Measurements from ENCODE around the gene CABLES2.

The CABLES2 gene

GRCh38 chr20:62382306-62383198 lies 24.5 kb downstream of the CABLES2 start:
- DNase-seq (ENCODE audit: low read depth in 2 of 2) = peak; percentile 78 to 79
- TF ChIP-seq CTCF (IDR thresholded peaks at IDR 0.05; ENCODE audit: low read depth, low read length) = peak; percentile 97
- H3K4me3 ChIP-seq (replicated peaks in 1 of 2; ENCODE audit: low read depth in 2 of 2, low read length in 2 of 2) = no peak overlapping the region

- H3K4me3 ChIP-seq (replicated peaks in 1 of 2; ENCODE audit: low read depth in 2 of 2, low read length in 2 of 2) = no peak overlapping the region
- no peak for DNase-seq (ENCODE audit: low read depth in 2 of 2)
- TF ChIP-seq CTCF (IDR thresholded peaks at IDR 0.05; ENCODE audit: low read depth, low read length) = no peak
Measured at GRCh38 chr20:62381842-62382241, 25.2 kb downstream of the CABLES2 start.

GRCh38 chr20:62381202-62381797 lies 25.8 kb downstream of the CABLES2 start:
- DNase-seq (ENCODE audit: low read depth in 2 of 2) = peak; percentile 51 to 94
- no peak overlapping the region for H3K4me3 ChIP-seq (replicated peaks in 1 of 2; ENCODE audit: low read depth in 2 of 2, low read length in 2 of 2)
- no peak for TF ChIP-seq CTCF (IDR thresholded peaks at IDR 0.05; ENCODE audit: low read depth, low read length)

- TF ChIP-seq CTCF (IDR thresholded peaks at IDR 0.05; ENCODE audit: low read depth, low read length) = no peak
- no peak for DNase-seq (ENCODE audit: low read depth in 2 of 2)
- no peak overlapping the region for H3K4me3 ChIP-seq (replicated peaks in 1 of 2; ENCODE audit: low read depth in 2 of 2, low read length in 2 of 2)
Measured at GRCh38 chr20:62378215-62378614, 28.9 kb downstream of the CABLES2 start.

GRCh38 chr20:62377615-62378178 lies 29.4 kb downstream of the CABLES2 start:
- no peak for TF ChIP-seq CTCF (IDR thresholded peaks at IDR 0.05; ENCODE audit: low read depth, low read length)
- no peak for DNase-seq (ENCODE audit: low read depth in 2 of 2)
- H3K4me3 ChIP-seq (replicated peaks in 1 of 2; ENCODE audit: low read depth in 2 of 2, low read length in 2 of 2) = no peak overlapping the region

- no peak for DNase-seq (ENCODE audit: low read depth in 2 of 2)
- H3K4me3 ChIP-seq (replicated peaks in 1 of 2; ENCODE audit: low read depth in 2 of 2, low read length in 2 of 2) = no peak overlapping the region
- no peak for TF ChIP-seq CTCF (IDR thresholded peaks at IDR 0.05; ENCODE audit: low read depth, low read length)
Measured at GRCh38 chr20:62377064-62377461, 30.0 kb downstream of the CABLES2 start.
